Activated T-helper 9 cell treated with anti-CD3 and anti-CD28 coated beads, Interleukin-2, amount 50 U/mL, for 16 hours (primary cell): ENCODE results near the gene DNAH10.

Experiments
- DNase-seq: peaks from one replicate; pipeline ENCODE4 v3.0.0-alpha.2; 2020; ENCODE audit warnings: low read depth

The DNAH10 gene

DNA sequence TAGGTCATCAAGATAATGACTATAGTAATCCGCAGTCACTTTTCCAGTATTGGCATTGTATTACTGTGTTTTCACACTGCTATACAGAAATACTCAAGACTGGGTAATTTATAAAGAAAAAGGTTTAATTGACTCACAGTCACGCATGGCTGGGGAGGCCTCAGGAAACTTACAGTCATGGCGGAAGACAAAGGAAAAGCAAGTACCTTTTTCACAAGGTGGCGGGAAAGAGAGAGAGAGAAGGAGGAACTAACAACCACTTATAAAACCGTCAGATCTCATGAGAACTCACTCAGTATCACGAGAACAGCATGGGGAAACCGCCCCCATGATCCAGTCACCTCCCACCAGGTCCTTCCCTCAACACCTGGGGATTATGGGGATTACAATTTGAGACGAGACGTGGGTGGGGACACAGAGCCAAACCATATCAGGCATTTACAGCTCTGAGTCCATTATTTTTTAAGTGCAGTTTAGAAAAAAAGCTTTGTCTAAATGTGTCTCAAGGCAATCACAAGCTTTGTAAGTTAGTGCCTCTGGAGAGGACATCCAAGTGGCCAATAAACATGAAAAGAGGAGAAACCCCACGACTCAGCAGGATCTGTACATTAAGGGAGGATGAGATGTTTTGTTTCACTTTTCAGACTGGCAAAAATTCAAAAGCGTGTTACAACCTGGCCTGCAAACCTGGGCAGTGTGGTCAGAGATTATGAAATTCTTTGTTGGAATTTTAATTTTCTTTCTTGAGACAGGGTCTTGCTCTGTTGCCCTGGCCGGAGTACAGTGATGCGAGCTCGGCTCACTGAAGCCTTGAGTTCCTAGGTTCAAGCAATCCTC is 82.0 kb downstream of the DNAH10 start:
- no peak for DNase-seq

DNA sequence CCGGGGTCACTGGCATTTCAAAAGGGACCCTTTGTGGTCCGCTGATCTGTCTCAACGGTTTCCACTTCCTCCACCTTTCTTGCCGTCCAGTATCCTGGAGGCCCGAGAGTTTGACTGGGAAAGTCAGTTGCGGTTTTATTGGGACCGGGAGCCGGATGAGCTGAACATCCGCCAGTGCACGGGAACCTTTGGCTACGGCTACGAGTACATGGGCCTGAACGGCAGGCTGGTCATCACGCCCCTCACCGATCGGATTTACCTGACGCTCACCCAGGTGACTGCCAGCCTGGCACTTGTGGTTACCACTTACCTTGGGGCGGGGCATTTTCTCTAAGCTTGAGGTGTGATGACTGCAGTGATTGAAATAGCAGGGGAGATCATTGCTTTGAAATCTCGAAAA is 83.8 kb downstream of the DNAH10 start:
- DNase-seq, result no peak

DNA sequence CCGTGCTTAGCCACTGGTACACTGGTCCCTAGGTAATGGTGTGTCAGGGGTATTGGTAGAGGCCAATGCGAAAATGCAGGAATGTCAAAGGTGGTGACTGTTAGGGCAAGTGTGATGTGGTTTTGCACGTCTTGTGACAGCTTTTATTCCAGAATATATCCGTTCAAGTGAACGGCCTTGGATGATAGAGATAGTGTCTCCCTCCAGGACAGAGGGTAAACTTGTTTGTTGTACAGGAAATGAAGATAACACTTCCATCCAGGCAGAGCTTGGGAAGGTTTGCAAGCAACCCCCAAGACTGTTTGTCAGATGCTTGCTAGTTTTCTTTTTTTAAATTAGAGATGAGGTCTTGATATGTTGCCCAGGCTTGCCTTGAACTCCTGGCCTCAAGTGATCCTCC is 84.2 kb downstream of the DNAH10 start:
- no peak for DNase-seq

DNA sequence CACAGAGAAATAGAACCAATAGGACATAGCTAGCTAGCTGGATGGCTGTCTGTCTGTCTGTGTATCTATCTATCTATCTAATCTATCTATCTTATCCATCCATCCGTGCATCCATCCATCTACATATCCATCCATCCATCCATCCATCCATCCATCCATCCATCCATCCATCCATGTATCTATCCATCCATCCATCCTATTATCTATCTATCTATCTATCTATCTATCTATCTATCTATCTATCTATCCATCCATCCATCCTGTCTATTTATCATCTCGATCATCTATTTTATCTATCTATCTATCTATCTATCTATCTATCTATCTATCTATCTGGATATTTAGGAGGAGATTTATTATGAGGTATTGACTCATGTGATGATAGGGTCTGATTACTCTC is 84.9 kb downstream of the DNAH10 start:
- no peak for DNase-seq

DNA sequence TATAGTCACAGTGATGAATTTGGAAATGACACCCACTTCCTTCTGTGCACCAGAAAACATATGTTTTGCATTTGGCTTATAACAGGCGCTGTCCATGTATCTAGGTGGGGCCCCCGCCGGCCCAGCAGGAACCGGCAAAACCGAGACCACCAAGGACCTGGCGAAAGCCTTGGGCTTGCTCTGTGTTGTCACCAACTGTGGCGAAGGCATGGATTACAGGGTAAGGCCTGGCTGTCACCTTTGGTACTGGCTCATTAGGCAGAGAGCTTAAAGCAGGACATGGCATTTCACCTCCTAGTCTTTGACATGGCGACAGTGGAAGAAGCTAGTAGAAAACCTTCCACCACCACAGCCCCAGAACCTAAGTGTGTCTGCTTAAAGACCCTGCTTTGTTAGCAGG is 85.8 kb downstream of the DNAH10 start:
- no peak for DNase-seq

DNA sequence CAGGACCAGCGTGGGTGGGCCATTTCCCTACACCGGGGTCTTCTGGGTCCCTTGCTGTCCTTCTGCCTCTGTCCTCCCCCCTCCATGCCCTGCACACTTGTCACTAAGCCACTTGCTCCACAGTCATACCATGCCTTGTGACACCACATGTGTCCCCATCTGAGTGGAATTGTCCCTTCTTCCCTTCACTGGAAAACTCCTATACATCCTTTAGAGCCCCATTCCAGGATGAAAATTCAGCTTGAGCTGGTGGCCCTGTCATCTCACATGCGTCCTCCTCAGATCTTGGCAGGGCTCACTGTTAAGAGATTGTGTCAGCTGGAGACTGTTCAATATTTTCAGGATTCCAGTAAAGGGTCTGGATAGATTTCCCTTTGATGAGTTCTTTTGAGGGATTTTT is 87.4 kb downstream of the DNAH10 start:
- DNase-seq, result no peak

DNA sequence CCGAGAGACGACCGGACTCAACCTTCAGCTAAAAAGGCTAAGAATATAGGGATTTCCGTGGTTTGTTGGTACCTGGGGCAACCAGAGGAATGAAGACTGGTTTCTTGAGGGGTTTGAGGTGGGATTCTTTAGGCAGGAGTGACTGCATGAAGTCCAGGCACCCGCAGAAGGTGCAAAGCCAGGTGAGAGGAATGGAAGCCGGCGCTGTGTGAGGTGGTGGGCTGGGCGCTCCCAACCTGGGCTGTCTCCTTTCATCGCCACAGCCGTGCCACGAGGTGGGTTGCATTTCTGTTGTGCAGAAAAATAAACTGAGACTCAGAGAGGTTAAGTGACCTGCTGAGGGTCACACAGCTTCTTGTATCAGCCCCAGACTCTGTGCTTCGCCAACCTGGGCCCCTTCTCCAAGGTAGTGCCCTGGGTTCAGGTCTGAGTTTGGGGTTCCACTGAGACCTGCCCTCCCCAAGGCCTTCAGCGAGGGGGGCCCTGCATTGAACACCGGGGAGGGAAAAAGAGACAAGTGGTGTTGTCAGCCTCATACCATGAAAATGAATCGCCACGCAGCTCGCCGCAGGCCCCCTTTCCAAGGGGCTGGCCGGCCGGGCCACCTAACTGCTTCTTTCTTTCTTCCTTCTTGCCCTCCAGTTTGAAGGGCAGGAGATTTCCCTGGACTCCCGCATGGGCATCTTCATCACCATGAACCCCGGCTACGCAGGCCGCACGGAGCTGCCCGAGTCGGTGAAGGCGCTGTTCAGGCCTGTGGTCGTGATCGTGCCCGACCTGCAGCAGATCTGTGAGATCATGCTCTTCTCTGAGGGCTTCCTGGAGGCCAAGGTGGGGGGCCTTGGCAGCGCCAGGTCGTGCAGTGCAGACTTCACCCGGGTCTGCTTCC is 88.4 kb downstream of the DNAH10 start:
- no peak for DNase-seq

DNA sequence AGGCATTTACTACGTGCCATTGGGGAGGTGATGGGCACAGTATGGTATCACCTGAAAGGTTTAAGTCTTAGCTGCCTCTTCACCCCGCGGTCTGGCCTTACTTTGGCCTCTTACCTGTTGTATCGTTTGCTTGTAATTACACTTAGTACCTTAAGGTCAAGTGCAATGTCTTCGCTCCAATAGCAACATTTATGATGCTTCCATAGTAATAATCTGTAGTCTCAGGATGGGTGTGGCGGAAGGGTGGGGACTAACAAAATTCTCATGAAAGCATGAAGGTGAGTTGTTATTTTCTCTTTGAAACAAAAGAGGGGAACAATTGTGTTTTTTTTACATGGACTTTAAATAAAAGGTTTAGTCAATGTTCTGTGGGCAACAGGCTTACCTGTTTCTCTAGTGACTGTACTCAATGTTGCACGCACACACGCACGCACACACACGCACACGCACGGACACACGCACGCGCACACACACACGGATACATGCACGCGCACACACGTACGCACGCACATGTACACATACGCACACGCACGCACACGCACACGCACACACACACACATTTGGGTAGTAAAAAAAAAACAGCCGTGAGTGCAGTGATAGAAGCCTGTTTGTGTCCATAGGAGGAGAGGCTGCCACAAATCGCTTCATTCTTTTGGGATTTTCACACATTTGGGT is 91.4 kb downstream of the DNAH10 start:
- DNase-seq, result no peak

DNA sequence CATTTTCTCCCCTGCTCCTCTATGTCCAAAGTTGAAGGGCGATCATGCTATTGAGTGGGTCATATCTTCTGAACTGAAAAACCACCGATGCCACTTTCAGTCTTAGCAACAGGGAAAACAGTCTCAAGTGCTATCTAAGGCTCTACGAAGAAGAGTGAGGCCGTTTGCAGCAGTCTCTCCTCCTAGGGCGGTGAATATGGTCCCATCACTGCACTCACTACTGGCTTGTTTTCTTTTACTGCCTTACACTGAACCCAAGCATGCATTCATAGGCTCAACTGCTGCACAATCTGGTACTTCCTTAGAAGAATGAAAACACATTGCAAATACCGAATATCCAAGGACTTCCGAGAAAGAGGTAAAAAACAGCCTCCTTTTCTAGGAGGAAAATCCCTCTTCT is 92.1 kb downstream of the DNAH10 start:
- no peak for DNase-seq

DNA sequence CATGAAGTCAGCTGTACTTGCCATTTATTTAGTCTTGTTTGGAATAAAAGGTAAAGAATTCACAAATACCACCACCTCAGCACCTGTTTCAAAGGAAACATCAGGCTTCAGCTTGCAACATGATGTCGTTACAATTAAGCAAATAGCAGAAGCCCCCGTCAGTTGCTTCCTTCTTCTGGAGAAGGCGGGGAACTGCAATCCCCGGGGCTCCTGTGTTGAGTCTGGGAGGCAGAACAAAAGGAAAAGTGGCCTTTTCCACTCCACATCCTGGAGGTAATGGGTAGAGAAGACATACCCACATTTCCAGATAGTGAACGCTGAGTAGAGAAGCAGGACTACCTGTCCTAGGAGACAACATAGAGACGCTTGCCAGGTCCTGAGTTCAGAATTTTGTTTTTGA is 92.8 kb downstream of the DNAH10 start:
- no peak for DNase-seq

DNA sequence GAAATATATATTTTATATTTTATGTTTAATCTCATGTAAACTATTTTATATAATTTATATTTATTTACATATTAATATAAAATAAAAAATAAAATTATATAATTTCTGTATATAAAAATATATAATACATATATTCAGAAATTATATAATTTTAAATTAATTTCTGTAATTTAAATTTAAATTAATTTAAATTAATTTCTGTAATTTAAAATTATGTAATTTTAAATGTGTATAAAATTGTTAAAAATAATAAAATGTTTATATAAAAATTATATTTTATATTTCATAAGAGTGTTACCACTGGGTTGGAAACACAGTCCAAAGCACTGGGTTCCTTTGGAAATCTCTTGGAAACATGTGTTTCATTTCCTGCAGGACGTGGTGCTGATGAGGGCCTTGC is 94.6 kb downstream of the DNAH10 start:
- no peak for DNase-seq

DNA sequence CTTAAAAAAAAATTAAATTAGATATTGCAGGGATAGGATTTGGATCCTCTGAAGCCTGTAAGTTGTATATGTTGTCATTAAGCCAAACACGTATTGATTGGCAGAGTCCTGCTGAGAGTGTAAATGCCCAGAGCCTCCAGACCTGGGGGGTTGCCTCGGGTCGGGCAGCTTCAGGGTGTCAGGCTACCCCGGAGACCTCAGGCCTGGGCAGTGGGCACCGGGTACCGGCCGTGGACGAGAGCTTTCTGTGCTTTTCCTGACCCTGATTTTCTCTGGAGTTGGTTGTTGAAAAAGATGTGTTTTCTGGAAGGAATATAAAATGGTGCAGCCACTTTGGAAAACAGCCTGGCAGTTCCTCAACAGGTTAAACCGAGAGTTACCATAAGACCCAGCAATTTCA is 96.1 kb downstream of the DNAH10 start:
- DNase-seq, result no peak

DNA sequence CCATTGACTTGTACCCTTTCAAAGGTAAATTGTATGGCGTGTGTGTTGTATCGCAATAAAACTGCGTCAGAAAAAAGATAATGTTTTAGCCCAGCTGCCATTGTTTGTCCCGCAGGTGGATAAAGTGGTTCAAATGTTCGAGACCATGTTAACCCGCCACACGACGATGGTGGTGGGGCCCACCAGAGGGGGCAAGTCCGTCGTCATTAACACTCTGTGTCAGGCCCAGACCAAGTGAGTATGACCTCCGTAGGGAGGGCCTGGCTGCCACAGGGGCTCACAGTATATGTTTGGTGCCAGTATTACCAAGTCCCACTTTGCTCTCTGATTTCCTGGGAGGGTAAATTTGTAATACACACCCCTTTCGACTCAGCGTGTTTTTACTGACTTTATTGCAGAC is 96.9 kb downstream of the DNAH10 start:
- DNase-seq, result no peak

DNA sequence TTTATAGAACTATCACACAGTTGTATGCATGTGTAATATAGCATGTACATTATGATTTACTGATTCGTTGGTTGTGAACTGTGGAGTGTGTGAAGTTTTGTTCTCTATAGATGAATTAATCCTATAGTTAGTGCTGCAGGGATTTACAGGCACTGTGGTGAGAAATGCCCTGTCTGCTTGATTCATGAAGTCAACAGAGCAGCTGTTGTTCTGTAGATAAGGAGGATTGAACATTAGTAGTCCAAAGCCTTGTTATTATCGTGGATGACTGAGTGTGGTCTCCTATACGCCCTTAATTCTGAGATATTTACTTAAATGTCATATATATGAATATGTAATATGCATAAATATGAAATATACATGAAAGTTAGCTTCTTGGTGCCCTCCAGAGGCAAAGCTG is 98.3 kb downstream of the DNAH10 start:
- DNase-seq, result no peak

DNA sequence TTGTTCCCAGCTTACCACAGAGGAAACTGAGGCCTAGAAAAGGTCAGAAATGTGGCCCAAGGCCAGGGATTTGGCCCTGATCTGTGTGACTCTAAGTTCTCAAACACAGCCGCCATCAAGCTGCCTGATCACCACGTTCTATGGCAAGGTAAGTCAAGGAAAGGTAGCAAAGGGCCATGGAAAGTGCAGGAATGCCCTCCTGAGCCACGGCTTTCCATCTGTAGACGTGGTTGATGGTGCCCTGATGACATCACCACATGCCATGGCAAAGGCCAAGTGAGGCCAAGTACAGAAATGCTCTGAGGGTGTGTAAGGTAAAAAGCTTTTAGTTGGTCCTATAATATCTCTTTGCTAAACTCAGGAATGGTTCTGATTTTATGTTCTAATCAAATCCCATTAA is 99.3 kb downstream of the DNAH10 start:
- DNase-seq, result no peak

DNA sequence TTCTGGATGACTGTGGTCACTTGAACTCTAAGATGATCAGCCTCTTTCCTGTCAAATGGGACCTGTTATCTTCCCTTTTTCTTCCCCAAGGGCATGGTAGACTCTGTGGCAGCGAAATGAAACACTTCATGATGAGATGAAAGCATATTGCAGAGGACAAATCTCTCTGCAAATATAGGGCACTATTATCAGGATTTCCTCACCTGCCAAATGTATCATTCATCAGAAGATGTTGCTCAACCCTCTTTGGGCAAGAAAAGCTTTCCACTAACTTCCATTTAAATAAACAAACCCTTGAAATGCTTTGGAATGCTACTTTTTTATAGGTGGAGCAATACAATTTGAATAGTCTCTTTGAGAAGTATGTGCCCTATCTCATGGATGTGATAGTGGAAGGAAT is 105.0 kb downstream of the DNAH10 start:
- DNase-seq, result no peak

DNA sequence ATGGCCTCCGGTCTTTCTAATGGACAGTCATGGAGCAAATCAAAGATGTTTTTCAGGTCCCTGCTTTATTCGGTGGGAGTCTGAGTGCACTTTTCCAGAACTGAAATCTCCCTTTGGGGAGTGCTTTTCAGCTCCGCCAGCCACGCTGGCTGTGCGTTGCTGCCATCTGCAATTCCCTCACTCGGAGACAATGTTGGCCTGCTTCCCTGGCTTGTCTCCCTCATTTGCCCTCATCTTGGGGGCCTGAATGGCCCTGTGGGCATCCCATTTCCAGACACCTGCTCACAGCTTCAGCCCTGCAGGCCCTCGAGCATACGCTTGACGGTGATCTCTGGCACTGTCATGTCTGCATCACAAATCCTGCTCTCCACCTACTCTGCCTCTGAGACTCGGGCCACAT is 106.7 kb downstream of the DNAH10 start:
- DNase-seq, result no peak

DNA sequence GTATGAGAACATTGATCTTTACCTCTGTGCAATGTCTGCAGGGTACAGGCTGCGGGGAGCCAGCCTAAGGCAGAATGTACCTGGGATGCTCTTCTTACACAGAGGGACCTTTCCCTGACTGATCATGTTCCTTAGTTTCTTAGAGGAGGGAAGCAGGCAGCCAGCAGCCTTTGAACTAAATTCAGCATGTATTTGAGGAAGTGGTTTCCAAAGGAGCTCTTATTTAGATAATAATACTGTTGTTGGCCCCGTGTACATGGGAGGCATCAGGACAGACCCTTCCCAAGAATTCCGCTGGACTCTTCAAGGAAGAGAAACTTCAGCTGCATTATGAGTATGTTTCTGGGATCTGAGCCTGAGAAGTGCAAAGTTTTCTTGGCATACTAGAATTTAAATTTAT is 111.7 kb downstream of the DNAH10 start:
- no peak for DNase-seq

DNA sequence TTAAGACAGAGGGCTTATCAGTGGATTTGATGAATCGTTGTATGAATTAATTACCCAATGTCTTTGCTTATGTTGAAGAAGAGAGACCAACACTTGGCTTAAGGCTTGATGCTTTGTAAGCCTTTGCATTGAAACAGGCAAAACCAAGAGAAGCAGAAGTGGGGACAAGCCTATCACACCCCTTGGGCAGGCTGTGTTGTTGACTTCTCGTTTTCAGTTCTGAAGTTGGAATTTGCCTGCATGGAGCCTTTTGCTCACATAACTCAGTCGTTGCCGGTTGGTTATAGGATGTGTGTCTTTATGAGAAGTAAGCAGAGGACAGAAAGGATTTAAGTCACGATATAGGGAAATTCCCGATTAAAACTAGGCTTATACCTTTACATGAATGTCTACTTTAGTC is 115.9 kb downstream of the DNAH10 start:
- DNase-seq, result no peak

DNA sequence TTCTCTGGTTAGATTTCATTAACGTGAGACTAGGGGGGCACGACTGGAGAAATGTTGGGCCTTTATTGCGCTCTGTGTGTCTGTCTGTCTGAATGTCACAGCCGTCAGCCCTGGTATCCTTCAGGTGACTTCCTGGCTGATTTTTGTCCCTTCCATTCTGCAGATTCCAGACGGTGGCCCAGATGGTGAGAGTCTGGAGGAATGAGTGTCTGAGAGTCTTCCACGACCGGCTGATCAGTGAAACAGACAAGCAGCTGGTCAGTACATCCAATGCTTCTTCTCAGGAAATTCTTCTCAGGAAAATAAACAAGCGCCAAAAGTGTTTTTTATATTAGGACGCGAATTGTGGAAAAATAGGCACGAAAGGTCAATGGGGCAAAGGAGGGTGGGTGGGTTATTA is 117.0 kb downstream of the DNAH10 start:
- DNase-seq, result no peak

DNA sequence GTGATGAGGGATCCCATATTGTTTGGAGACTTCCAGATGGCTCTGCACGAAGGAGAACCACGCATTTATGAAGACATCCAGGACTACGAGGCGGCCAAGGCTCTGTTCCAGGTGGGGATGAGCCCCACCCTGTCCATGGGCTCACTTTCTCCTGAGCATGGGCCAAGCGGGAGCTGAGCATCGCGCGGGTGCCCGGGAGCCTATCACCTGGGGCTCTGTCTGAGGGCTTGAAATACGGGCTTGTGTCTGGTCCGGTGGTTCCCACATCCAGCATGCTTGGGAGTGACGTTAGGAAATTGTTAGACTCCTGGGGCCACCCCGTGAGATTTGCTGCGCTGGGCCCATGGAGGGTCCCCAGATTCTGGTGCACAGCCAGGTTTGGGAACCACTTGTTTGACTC is 117.6 kb downstream of the DNAH10 start:
- DNase-seq, result no peak

DNA sequence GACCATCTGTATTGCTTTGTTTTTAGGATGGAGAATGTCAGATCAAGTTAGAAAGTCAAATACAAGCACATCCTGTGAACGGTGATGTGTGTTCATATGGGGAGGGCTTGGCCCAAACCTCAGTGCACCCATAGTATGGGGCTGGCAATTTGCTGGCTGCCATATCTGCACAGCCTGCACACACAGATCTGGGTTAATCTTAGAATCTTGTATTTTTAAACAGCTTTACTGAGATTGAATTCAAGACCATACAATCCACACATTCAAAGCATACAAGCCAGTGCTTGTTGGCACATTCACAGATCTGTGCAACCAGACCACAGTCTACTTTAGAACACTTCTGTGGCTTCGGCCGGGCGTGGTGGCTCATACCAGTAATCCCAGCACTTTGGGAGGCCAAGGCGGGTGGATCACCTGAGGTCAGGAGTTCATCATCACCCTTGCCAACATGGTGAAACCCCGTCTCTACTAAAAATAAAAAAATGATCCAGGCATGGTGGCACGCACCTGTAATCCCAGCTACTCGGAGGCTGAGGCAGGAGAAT is 120.1 kb downstream of the DNAH10 start:
- DNase-seq, result no peak

DNA sequence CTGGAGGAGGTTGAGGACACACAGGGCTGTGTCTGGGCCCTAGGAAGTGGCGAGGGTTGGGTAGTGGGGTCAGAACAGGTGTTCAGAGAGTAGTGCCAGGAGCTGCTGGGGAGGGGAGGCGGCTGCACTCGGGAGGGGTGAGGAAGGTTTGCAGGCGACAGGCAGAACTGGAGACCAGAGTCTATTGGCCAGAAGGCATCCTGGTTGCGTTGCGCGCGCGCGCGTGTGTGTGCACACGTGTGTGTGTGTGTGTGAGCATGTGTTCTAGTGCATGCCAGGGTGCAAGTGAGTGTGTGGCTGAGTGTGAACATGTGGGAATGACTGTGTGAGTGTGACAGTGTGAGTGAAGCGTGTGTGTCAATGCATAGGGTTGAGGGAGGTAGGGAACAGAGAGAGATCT is 124.2 kb downstream of the DNAH10 start:
- no peak for DNase-seq
